ENCODE results near the gene CHEK1. TPM values are rescaled to one million over a fixed set of nuclear protein-coding genes. Genes with fewer than 3 reads are reported as not detected.

CHEK1 gene
- total RNA-seq, 1 donor from 2014 or later = 19.3 TPM

GRCh38 chr11:125674210-125674609, 49.2 kb downstream of the CHEK1 start:
- DNase-seq (ENCODE audit: low read depth) = no peak
- TF ChIP-seq CTCF (IDR thresholded peaks at IDR 0.05; ENCODE audit: insufficient read depth, low read length, poor library complexity, severe bottlenecking) = no peak
- no peak overlapping the region for H3K4me3 ChIP-seq (ENCODE audit: low read depth, low read length)
- H3K27me3 ChIP-seq (ENCODE audit: control insufficient read depth, insufficient read depth, low read length) = no peaks in the 10 kb centered on the region
- H3K36me3 ChIP-seq (ENCODE audit: control insufficient read depth, insufficient read depth, low read length) = no peaks in the 10 kb centered on the region

- Histone ChIP-seq H3K4me3 (ENCODE audit: low read depth, low read length) (no peak overlapping the region), H3K27me3 (ENCODE audit: control insufficient read depth, insufficient read depth, low read length) (no peaks in the 10 kb centered on the region), H3K36me3 (ENCODE audit: control insufficient read depth, insufficient read depth, low read length) (no peaks in the 10 kb centered on the region)
- no peak for DNase-seq (ENCODE audit: low read depth)
- no peak for TF ChIP-seq CTCF (IDR thresholded peaks at IDR 0.05; ENCODE audit: insufficient read depth, low read length, poor library complexity, severe bottlenecking)
Observed at GRCh38 chr11:125675196-125675595, 50.2 kb downstream of the CHEK1 start.

- Histone ChIP-seq H3K36me3 (ENCODE audit: control insufficient read depth, insufficient read depth, low read length) (no peaks in the 10 kb centered on the region), H3K27me3 (ENCODE audit: control insufficient read depth, insufficient read depth, low read length) (no peaks in the 10 kb centered on the region), H3K4me3 (ENCODE audit: low read depth, low read length) (no peak overlapping the region)
- DNase-seq (ENCODE audit: low read depth) = no peak
- peak; percentile 9 for TF ChIP-seq CTCF (IDR thresholded peaks at IDR 0.05; ENCODE audit: insufficient read depth, low read length, poor library complexity, severe bottlenecking)
Observed at GRCh38 chr11:125679397-125679796, 54.4 kb downstream of the CHEK1 start.

GRCh38 chr11:125679837-125680236, 54.9 kb downstream of the CHEK1 start:
- Histone ChIP-seq H3K4me3 (ENCODE audit: low read depth, low read length) (no peak overlapping the region), H3K27me3 (ENCODE audit: control insufficient read depth, insufficient read depth, low read length) (no peaks in the 10 kb centered on the region), H3K36me3 (ENCODE audit: control insufficient read depth, insufficient read depth, low read length) (no peaks in the 10 kb centered on the region)
- no peak for TF ChIP-seq CTCF (IDR thresholded peaks at IDR 0.05; ENCODE audit: insufficient read depth, low read length, poor library complexity, severe bottlenecking)
- DNase-seq (ENCODE audit: low read depth) = no peak

- H3K4me3 ChIP-seq (ENCODE audit: low read depth, low read length) = no peak within 1 kb of the TSS
- no peaks in the 10 kb centered on the region for H3K36me3 ChIP-seq (ENCODE audit: control insufficient read depth, insufficient read depth, low read length)
- H3K27me3 ChIP-seq (ENCODE audit: control insufficient read depth, insufficient read depth, low read length) = no peaks in the 10 kb centered on the region
- no peak for TF ChIP-seq CTCF (IDR thresholded peaks at IDR 0.05; ENCODE audit: insufficient read depth, low read length, poor library complexity, severe bottlenecking)
- no peak for DNase-seq (ENCODE audit: low read depth)
Observed at GRCh38 chr11:125680747-125681146, 55.8 kb downstream of the CHEK1 start, which contains the start of gene ACRV1. Gene ACRV1 (minus strand): TSS chr11:125680847. CDS start chr11:125680780, 67 bp downstream.

- no peaks in the 10 kb centered on the region for H3K27me3 ChIP-seq (ENCODE audit: control insufficient read depth, insufficient read depth, low read length)
- no peak for TF ChIP-seq CTCF (IDR thresholded peaks at IDR 0.05; ENCODE audit: insufficient read depth, low read length, poor library complexity, severe bottlenecking)
- H3K4me3 ChIP-seq (ENCODE audit: low read depth, low read length) = no peak overlapping the region
- DNase-seq (ENCODE audit: low read depth) = no peak
- no peaks in the 10 kb centered on the region for H3K36me3 ChIP-seq (ENCODE audit: control insufficient read depth, insufficient read depth, low read length)
Observed at GRCh38 chr11:125685228-125685627, 60.3 kb downstream of the CHEK1 start.
